K562 (cell line): Measurements from ENCODE around the gene RNPEP. TPM values are rescaled to one million over a fixed set of nuclear protein-coding genes. Genes with fewer than 3 reads are reported as not detected.

Experiments used
- ATAC-seq: fragments of 200-7000 bp; cut with Tn5 transposase; 3 replicates; pipeline ENCODE4 v1.9.1; 2020; ENCODE audit warnings: moderate library complexity
- BruUV-seq: library from RNA; stranded (reverse); fragments of 400-500 nt; replicated peaks from 2 replicates; lab custom pipeline; 2021; lab: Mats Ljungman, UMichigan
- CTCF ChIA-PET: fragments of 300-600 bp; formaldehyde crosslinking; extraction: SDS; loops from one replicate; lab custom pipeline; 2021; ENCODE audit warnings: low intra/inter-chr PET ratio; lab: Yijun Ruan, JAX
- POLR2A ChIA-PET: fragments of 300-600, 350-650 bp; sonication (Branson Sonifier 250); formaldehyde crosslinking; extraction: SDS; loops from one replicate; lab custom pipeline; 2021; ENCODE audit warnings: antibody characterized with exemption, inconsistent platforms; lab: Yijun Ruan, JAX
- DNase-seq, 4 experiments: peaks; one replicate each; pipeline versions ENCODE4 v3.0.0 to v3.0.0-alpha.2; 2011 to 2018; ENCODE audit warnings: low spot score in 3 of 4, mixed read lengths in 3 of 4; ENCODE audit errors: extremely low read depth in 1 of 4
- FAIRE-seq: peaks from 2 replicates; lab custom pipeline; 2011; peaks lifted over from hg19 to GRCh38; lab: Jason Lieb, UNC
- H2AFZ ChIP-seq: 2 replicates; pipeline ENCODE4 v1.6.0; 2011; ENCODE audit warnings: low read depth, low read length, control low read depth, inconsistent platforms
- H3K27ac ChIP-seq: fragments of 200-600 bp; 3 replicates; pipeline ENCODE4 v1.8.0; 2011; ENCODE audit warnings: low read depth, mild to moderate bottlenecking, control low read depth, inconsistent platforms, low read length, moderate library complexity, mixed read lengths; ENCODE audit errors: extremely low read depth
- H3K27me3 ChIP-seq, 2 experiments: fragments of 300-600 bp in 1 of 2; 2 replicates in 1 of 2; 3 replicates in 1 of 2; pipeline versions ENCODE4 v1.6.0 to v1.8.0; 2011; ENCODE audit warnings: inconsistent platforms in 2 of 2, low read length in 2 of 2, mild to moderate bottlenecking in 1 of 2, mixed read lengths in 1 of 2, moderate library complexity in 1 of 2; ENCODE audit not compliant: control insufficient read depth in 2 of 2, insufficient read depth in 2 of 2
- H3K36me3 ChIP-seq: fragments of 300-600 bp; 3 replicates; pipeline ENCODE4 v1.8.0; 2011; ENCODE audit warnings: mild to moderate bottlenecking, low read length, inconsistent platforms; ENCODE audit not compliant: control insufficient read depth, insufficient read depth
- H3K4me1 ChIP-seq, 2 experiments: fragments of 200-600 bp in 1 of 2; replicated peaks in 1 of 2; 2 replicates in 1 of 2; 3 replicates in 1 of 2; pipeline versions ENCODE4 v1.5.1 to v1.8.0; 2011; ENCODE audit warnings: inconsistent platforms in 2 of 2, low read length in 2 of 2, mild to moderate bottlenecking in 1 of 2, mixed read lengths in 1 of 2, moderate library complexity in 1 of 2; ENCODE audit not compliant: control insufficient read depth in 2 of 2, insufficient read depth in 2 of 2
- H3K4me2 ChIP-seq: 2 replicates; pipeline ENCODE4 v1.6.1; 2011; ENCODE audit warnings: low read length, control low read depth, inconsistent platforms, mixed read lengths; ENCODE audit not compliant: insufficient read depth
- H3K4me3 ChIP-seq: fragments of 200-600 bp; sonication (generic), shearing (Covaris generic); 2 replicates; pipeline ENCODE4 v1.5.1; 2016; ENCODE audit warnings: control low read depth, inconsistent platforms
- H3K79me2 ChIP-seq: fragments of 200-600 bp; 3 replicates; pipeline ENCODE4 v1.8.0; 2011; ENCODE audit warnings: low read length, inconsistent platforms; ENCODE audit not compliant: control insufficient read depth, insufficient read depth
- H3K9ac ChIP-seq, 2 experiments: 2 replicates each; pipeline versions ENCODE4 v1.6.0 to v1.6.1; 2011; ENCODE audit warnings: low read depth in 2 of 2, low read length in 2 of 2, control low read depth in 1 of 2, inconsistent platforms in 1 of 2, mild to moderate bottlenecking in 1 of 2, mixed read lengths in 1 of 2; ENCODE audit not compliant: insufficient read depth in 1 of 2
- H3K9me1 ChIP-seq: one replicate; pipeline ENCODE4 v1.6.0; 2011; ENCODE audit warnings: inconsistent platforms, mild to moderate bottlenecking, low read length, moderate library complexity; ENCODE audit not compliant: control insufficient read depth, insufficient read depth
- H3K9me3 ChIP-seq: replicated peaks from 2 replicates; pipeline ENCODE4 v1.5.1; 2011; ENCODE audit warnings: low read depth, low read length, inconsistent platforms; ENCODE audit not compliant: control insufficient read depth, insufficient read depth
- H4K20me1 ChIP-seq: replicated peaks from 2 replicates; pipeline ENCODE4 v1.6.1; 2011; ENCODE audit warnings: low read length, inconsistent platforms, mixed read lengths; ENCODE audit not compliant: control insufficient read depth, insufficient read depth
- CREM ChIP-seq: IDR thresholded peaks from 2 replicates; pipeline ENCODE4 v1.6.1; 2014; ENCODE audit warnings: antibody characterized with exemption, low read depth
- DPF2 ChIP-seq: fragments of 450-650 bp; IDR thresholded peaks from 2 replicates; pipeline ENCODE4 v1.6.1; 2016
- E2F5 ChIP-seq: sonication (generic); formaldehyde crosslinking; IDR thresholded peaks from 2 replicates; pipeline ENCODE4 v1.8.0; 2022; ENCODE audit warnings: mild to moderate bottlenecking, missing genetic modification reagents
- EGR1 ChIP-seq: fragments of 450-650 bp; conservative IDR thresholded peaks from 2 replicates; pipeline ENCODE4 v1.6.1; 2017; ENCODE audit warnings: mild to moderate bottlenecking
- JUN ChIP-seq, 2 experiments: sonication (generic) in 1 of 2; formaldehyde crosslinking in 1 of 2; IDR thresholded peaks; 2 replicates each; pipeline versions ENCODE4 v1.6.1 to v1.8.0; 2012 to 2022; ENCODE audit warnings: borderline replicate concordance in 2 of 2, mild to moderate bottlenecking in 2 of 2, improper control_type of control experiment in 1 of 2, low read depth in 1 of 2, low read length in 1 of 2, missing genetic modification reagents in 1 of 2
- MAZ ChIP-seq, 2 experiments: fragments of 450-650 bp in 1 of 2; sonication (generic) in 1 of 2; formaldehyde crosslinking; IDR thresholded peaks in 1 of 2; conservative IDR thresholded peaks in 1 of 2; 2 replicates each; pipeline versions ENCODE4 v1.4.0 to v1.5.0; 2020; ENCODE audit warnings: mild to moderate bottlenecking in 1 of 2, missing genetic modification reagents in 1 of 2
- NEUROD1 ChIP-seq: fragments of 150-350 bp; IDR thresholded peaks from 2 replicates; pipeline ENCODE4 v1.6.1; 2014; ENCODE audit warnings: borderline replicate concordance, low read length, low read depth; ENCODE audit not compliant: partially characterized antibody
- USF1 ChIP-seq: sonication (generic); formaldehyde crosslinking; IDR thresholded peaks from 2 replicates; pipeline ENCODE4 v1.9.0; 2022; ENCODE audit warnings: mild to moderate bottlenecking, missing genetic modification reagents
- ZBTB7A ChIP-seq: IDR thresholded peaks from 2 replicates; pipeline ENCODE4 v1.6.1; 2011; ENCODE audit warnings: low read depth, mild to moderate bottlenecking, low read length, moderate library complexity, borderline replicate concordance; ENCODE audit not compliant: control insufficient read depth
- ZNF609 ChIP-seq: sonication (generic); formaldehyde crosslinking; IDR thresholded peaks from 2 replicates; pipeline ENCODE4 v1.8.1; 2023; ENCODE audit warnings: missing genetic modification reagents, mild to moderate bottlenecking, borderline replicate concordance
- WGBS: fragments of 100-300 bp; shearing (Covaris generic); methylation state at CpG from one replicate; pipeline ENCODE4 v1.1.6; 2016; ENCODE audit warnings: low coverage, mixed read lengths; ENCODE audit not compliant: insufficient coverage; ENCODE audit errors: missing lambda C conversion rate; 5-methylcytosine and 5-hydroxymethylcytosine counted together
- in situ Hi-C: fragments of 300-500 bp; cut with MboI; formaldehyde crosslinking; loops from 4 replicates; pipeline ENCODE4 v1.15.0; 2018; ENCODE audit warnings: inconsistent platforms, mixed read lengths
- intact Hi-C: fragments of 100-400 bp; cut with micrococcal nuclease; formaldehyde crosslinking; loops from 2 replicates; pipeline ENCODE4 v1.14.2; 2022
- polyA plus RNA-seq, 8 experiments: library from polyadenylated mRNA; depleted of rRNA in 4 of 8; stranded (reverse) in 5 of 8; unstranded in 3 of 8; fragments of >200 nt; fragmentation: Nextera tagmentation in 2 of 8; fragmentation: Illumina TruSeq in 1 of 8; extraction: Ambion mirVana in 2 of 8; extraction: Trizol in 1 of 8; gene quantifications; 2 replicates each; pipeline versions ENCODE4 v1.2.1 to v1.2.3, GENCODE V29; 2011 to 2014; ENCODE audit warnings: inconsistent platforms in 1 of 8, missing spikeins in 1 of 8
- total RNA-seq, 7 experiments: library from RNA; depleted of rRNA in 6 of 7; stranded (reverse); fragments of >200 nt in 6 of 7; fragmentation: Illumina TruSeq in 2 of 7; extraction: Trizol in 2 of 7; gene quantifications; 2 replicates each; pipeline versions ENCODE4 v1.2.1 to v1.2.3, GENCODE V29; 2011 to 2021; ENCODE audit warnings: low replicate concordance in 1 of 7

RNPEP gene
- total and polyA plus RNA-seq, 9 of the 15 experiments (the other 6 are each of a cell fraction or from before 2014, with no cell fraction given): 27.5 to 131 (median 63.4) TPM

- Histone ChIP-seq H3K9ac (peak overlapping the region in 1 of 2 experiments; percentile 99; a peak in 3 of 4 replicates), H3K36me3 (peaks cover 24% of the 10 kb centered on the region; the same call in 2 of the 3 replicates), H2AFZ (peak overlapping the region; percentile 87), H3K9me3 (no peaks in the 10 kb centered on the region), H3K9me1 (no peaks in the 10 kb centered on the region), H3K4me1 (peaks cover 9 to 19% of the 10 kb centered on the region in 2 experiments; a peak in 4 of 5 replicates), H4K20me1 (peaks cover 10% of the 10 kb centered on the region; the same call in 1 of the 2 replicates), H3K4me2 (peak overlapping the region; percentile 98), H3K27me3 (no peaks in the 10 kb centered on the region), H3K79me2 (peaks cover 44% of the 10 kb centered on the region), H3K4me3 (peak overlapping the region; percentile 99), H3K27ac (no peak overlapping the region; the same call in 2 of the 3 replicates)
- POLR2A ChIA-PET: interaction anchor here (0.7 to 3.7 kb wide), 11 partner anchors 8 to 120 kb away, joined by 3 to 15 read pairs (median 5); partner anchors contain the start of gene TIMM17A
- CTCF ChIA-PET: interaction anchor here (0.6 kb wide), 1 partner anchor 86 kb away, joined by 4 read pairs; no protein-coding TSS in a partner anchor
- TSS peak; percentile 77 for BruUV-seq
- peak; percentile 15 for ATAC-seq
- intact Hi-C loops (no loop called here), in situ Hi-C loops (no loop called here)
- FAIRE-seq: no peak
- peak; percentile 84 to 97 (median 95) for DNase-seq
- 9% methylated on average over 21 of the region's 31 CpGs for WGBS
- TF ChIP-seq USF1 (CRISPR knock-in tag) (peak; percentile 31; the same call in 1 of the 2 replicates), ZNF609 (CRISPR knock-in tag) (0 out of 2 replicates have a peak, but pooled peaks have one; percentile 56), EGR1 (peak; percentile 87), MAZ (CRISPR knock-in tag; conservative IDR thresholded peaks at IDR 0.05 in 1 of 2, IDR thresholded peaks at IDR 0.05 in 1 of 2) (0 out of 4 replicates have a peak, but pooled peaks of 1 of the 2 experiments have one; percentile 6), JUN (IDR thresholded peaks at IDR 0.05; ENCODE audit: borderline replicate concordance, low read depth, low read length) (no peak), JUN (CRISPR knock-in tag; IDR thresholded peaks at IDR 0.05; ENCODE audit: borderline replicate concordance) (no peak), E2F5 (CRISPR knock-in tag) (0 out of 2 replicates have a peak, but pooled peaks have one; percentile 45), NEUROD1 (no peak), ZBTB7A (peak; percentile 54; the same call in 1 of the 2 replicates), CREM (peak; percentile 13; the same call in 1 of the 2 replicates), DPF2 (no peak)
Measured at GRCh38 chr1:201982082-201982622, 296 bp upstream of the RNPEP start.
